ENCODE results near the gene PIBF1. TPM values are rescaled to one million over a fixed set of nuclear protein-coding genes. Genes with fewer than 3 reads are reported as not detected.

PIBF1 gene
- total RNA-seq, 1 donor from 2014 or later = 28.3 TPM

DNA sequence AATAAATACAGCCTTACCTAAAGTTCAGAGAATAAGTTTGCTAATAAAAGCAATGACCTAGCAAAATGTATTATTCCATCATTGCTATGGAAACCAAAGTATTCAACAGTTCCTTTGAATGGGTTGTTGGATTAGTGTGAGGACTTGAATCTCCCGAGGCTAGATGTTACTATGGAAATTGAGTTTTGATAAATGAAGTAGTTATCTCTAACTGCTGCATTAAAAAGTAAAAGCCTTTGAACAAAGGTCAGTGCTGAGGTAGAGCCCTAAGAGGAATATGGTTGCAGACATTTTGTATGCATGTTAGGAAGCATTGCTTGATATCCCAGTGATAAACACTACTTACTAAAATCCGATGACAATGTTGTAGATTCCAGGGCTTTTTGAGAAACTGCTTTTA, 283.1 kb downstream of the PIBF1 start:
- DNase-seq (no peak), ATAC-seq (no peak)
- H3K27ac ChIP-seq = no peak overlapping the region
- H3K4me3 ChIP-seq = peak overlapping the region; percentile 14
- H3K9me3 ChIP-seq = no peaks in the 10 kb centered on the region
- peaks cover 4% of the 10 kb centered on the region for H3K4me1 ChIP-seq
- H3K27me3 ChIP-seq (ENCODE audit: low read depth) = no peaks in the 10 kb centered on the region
- TF ChIP-seq, protein P1, sequence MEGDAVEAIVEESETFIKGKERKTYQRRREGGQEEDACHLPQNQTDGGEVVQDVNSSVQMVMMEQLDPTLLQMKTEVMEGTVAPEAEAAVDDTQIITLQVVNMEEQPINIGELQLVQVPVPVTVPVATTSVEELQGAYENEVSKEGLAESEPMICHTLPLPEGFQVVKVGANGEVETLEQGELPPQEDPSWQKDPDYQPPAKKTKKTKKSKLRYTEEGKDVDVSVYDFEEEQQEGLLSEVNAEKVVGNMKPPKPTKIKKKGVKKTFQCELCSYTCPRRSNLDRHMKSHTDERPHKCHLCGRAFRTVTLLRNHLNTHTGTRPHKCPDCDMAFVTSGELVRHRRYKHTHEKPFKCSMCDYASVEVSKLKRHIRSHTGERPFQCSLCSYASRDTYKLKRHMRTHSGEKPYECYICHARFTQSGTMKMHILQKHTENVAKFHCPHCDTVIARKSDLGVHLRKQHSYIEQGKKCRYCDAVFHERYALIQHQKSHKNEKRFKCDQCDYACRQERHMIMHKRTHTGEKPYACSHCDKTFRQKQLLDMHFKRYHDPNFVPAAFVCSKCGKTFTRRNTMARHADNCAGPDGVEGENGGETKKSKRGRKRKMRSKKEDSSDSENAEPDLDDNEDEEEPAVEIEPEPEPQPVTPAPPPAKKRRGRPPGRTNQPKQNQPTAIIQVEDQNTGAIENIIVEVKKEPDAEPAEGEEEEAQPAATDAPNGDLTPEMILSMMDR (IDR thresholded peaks at IDR 0.05) = no peak
- H3K36me3 ChIP-seq = peaks cover 31% of the 10 kb centered on the region
- intact Hi-C loops (cut with DNase I) = no loop called here

DNA sequence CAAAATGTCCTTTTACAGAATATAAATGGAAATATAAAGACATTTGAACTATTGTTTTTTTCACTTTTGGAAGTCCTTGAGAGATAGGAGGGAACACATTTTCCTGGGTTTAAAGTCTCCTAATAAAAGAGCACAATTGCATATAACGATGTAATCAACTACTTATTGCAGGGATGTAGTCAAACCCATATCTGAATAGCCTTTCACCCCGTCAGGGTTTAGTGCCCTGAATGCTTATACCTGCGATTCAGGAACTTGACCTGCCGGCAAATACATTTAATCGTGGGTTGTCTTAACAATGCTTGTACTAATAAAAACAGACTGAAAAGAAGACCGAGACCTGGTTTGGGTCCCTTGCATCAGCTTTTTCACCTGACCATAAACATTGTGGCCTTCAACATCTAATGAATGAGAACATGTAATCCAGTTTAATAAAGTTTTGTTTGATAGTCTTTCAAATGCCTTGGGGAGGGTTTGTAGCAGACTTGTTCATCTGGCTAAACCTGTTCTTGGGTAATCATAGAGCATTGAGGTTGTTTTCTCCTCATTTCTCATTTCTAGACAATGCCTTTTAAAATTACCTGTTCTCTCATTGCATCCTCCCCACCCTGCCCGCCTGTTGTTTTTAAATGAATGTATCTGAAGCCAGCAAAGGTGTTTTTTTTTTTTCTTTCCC, 283.9 kb downstream of the PIBF1 start:
- TF ChIP-seq, protein P1 (IDR thresholded peaks at IDR 0.05) = no peak
- Histone ChIP-seq H3K4me1 (no peaks in the 10 kb centered on the region), H3K27me3 (ENCODE audit: low read depth) (no peaks in the 10 kb centered on the region), H3K27ac (no peak overlapping the region), H3K9me3 (no peaks in the 10 kb centered on the region), H3K36me3 (peaks cover 31% of the 10 kb centered on the region), H3K4me3 (peak overlapping the region; percentile 14)
- intact Hi-C loops (cut with DNase I) = no loop called here
- ATAC-seq = peak; percentile 29 to 34
- DNase-seq = no peak

Other genes with a start within 250 kb of the PIBF1 start
- gene MZT1, start 54.5 kb upstream of the PIBF1 start, total RNA-seq = 8.9 TPM
- gene BORA, start 54.2 kb upstream of the PIBF1 start, total RNA-seq = 3.0 TPM
- gene DIS3, start 233 bp upstream of the PIBF1 start, total RNA-seq = 25.6 TPM